Esophagus squamous epithelium (tissue), 5 donors: ENCODE results near the gene NUP210L. TPM values are rescaled to one million over a fixed set of nuclear protein-coding genes. Genes with fewer than 3 reads are reported as not detected.
A peak's percentile ranks its signal among the peaks of the same experiment; 100 is the strongest.

Experiments
- DNase-seq: peaks from one replicate; lab custom pipeline; 2025; lab: John Stamatoyannopoulos, UW
- H3K27ac ChIP-seq, 4 donors: fragments of 200-600 bp; sonication (generic); one replicate each; pipeline ENCODE4 v1.5.1; 2016 to 2019; ENCODE audit warnings: mild to moderate bottlenecking in 1 of 4
- H3K27me3 ChIP-seq, 4 donors: fragments of 200-600 bp; sonication (generic); 1 replicate in 3 of 4; 2 replicates in 1 of 4; pipeline versions ENCODE4 v1.5.1 to v1.6.0; 2017 to 2021; ENCODE audit warnings: antibody characterized with exemption in 1 of 4
- H3K36me3 ChIP-seq, 3 donors: fragments of 200-600 bp; sonication (generic); one replicate each; pipeline ENCODE4 v1.5.1; 2016 to 2019
- H3K4me1 ChIP-seq, 3 donors: fragments of 200-600 bp; sonication (generic); one replicate each; pipeline ENCODE4 v1.5.1; 2017 to 2019
- H3K4me3 ChIP-seq, 4 donors: fragments of 200-600 bp; sonication (generic); 1 replicate in 3 of 4; 2 replicates in 1 of 4; pipeline ENCODE4 v1.5.1; 2016 to 2019; ENCODE audit warnings: mild to moderate bottlenecking in 2 of 4, moderate library complexity in 1 of 4
- H3K9me3 ChIP-seq, 3 donors: fragments of 200-600 bp; sonication (generic); one replicate each; pipeline ENCODE4 v1.5.1; 2016 to 2019
- POLR2A ChIP-seq, 4 donors: fragments of 450-650 bp; IDR thresholded peaks; one replicate each; pipeline ENCODE4 v1.6.1; 2017; ENCODE audit warnings: antibody characterized with exemption in 4 of 4, mild to moderate bottlenecking in 4 of 4, moderate library complexity in 3 of 4
- WGBS, 2 donors: methylation state at CpG; one replicate each; pipeline ENCODE4 v1.1.5; 2018; 5-methylcytosine and 5-hydroxymethylcytosine counted together
- intact Hi-C: fragments of 100-400 bp; cut with DNase I; formaldehyde crosslinking; loops from one replicate; pipeline ENCODE4 v1.15.0; 2022
- total RNA-seq, 4 donors: library from RNA; depleted of rRNA; stranded (reverse); fragments of >200 nt; gene quantifications; one replicate each; pipeline ENCODE4 v1.1.0, GENCODE V29; 2016
- TF ChIP-seq, protein P1 (sequence below), 6 experiments: fragments of 450-650 bp in 4 of 6; fragments of 200-600 bp in 2 of 6; sonication (generic) in 2 of 6; IDR thresholded peaks; one replicate each; pipeline ENCODE4 v1.5.1; 2016 to 2019; ENCODE audit warnings: antibody characterized with exemption in 6 of 6, mild to moderate bottlenecking in 4 of 6, moderate library complexity in 4 of 6
- donor health status: DM: yes; HTN: yes; CAD: no.

NUP210L gene
- total RNA-seq, 4 donors from 2014 or later, result 0.09 to 0.19 TPM; not detected in 2

GRCh38 chr1:154183046-154183915 is 28.4 kb upstream of the NUP210L start:
- TF ChIP-seq, protein P1, sequence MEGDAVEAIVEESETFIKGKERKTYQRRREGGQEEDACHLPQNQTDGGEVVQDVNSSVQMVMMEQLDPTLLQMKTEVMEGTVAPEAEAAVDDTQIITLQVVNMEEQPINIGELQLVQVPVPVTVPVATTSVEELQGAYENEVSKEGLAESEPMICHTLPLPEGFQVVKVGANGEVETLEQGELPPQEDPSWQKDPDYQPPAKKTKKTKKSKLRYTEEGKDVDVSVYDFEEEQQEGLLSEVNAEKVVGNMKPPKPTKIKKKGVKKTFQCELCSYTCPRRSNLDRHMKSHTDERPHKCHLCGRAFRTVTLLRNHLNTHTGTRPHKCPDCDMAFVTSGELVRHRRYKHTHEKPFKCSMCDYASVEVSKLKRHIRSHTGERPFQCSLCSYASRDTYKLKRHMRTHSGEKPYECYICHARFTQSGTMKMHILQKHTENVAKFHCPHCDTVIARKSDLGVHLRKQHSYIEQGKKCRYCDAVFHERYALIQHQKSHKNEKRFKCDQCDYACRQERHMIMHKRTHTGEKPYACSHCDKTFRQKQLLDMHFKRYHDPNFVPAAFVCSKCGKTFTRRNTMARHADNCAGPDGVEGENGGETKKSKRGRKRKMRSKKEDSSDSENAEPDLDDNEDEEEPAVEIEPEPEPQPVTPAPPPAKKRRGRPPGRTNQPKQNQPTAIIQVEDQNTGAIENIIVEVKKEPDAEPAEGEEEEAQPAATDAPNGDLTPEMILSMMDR (IDR thresholded peaks at IDR 0.05), result peak in 4 of 6 experiments; percentile 27 to 40 (median 35)
- TF ChIP-seq POLR2A (IDR thresholded peaks at IDR 0.05), result peak in 3 of 4 donors; percentile 99 to 100 (median 99)
- Histone ChIP-seq H3K27ac (peak overlapping the region; percentile 94 to 99 (median 97)), H3K4me3 (peak overlapping the region; percentile 75 to 97 (median 85)), H3K36me3 (peaks cover 0 to 24% (median 0%) of the 10 kb centered on the region in 3 donors), H3K27me3 (no peaks in the 10 kb centered on the region), H3K4me1 (peaks cover 30 to 49% (median 39%) of the 10 kb centered on the region in 3 donors), H3K9me3 (no peaks in the 10 kb centered on the region)
- peak; percentile 82 for DNase-seq
- WGBS, 2 donors, result 8 to 23% methylated on average over 8 to 25 of the region's 41 CpGs
- intact Hi-C loops, result no loop called here

DNA sequence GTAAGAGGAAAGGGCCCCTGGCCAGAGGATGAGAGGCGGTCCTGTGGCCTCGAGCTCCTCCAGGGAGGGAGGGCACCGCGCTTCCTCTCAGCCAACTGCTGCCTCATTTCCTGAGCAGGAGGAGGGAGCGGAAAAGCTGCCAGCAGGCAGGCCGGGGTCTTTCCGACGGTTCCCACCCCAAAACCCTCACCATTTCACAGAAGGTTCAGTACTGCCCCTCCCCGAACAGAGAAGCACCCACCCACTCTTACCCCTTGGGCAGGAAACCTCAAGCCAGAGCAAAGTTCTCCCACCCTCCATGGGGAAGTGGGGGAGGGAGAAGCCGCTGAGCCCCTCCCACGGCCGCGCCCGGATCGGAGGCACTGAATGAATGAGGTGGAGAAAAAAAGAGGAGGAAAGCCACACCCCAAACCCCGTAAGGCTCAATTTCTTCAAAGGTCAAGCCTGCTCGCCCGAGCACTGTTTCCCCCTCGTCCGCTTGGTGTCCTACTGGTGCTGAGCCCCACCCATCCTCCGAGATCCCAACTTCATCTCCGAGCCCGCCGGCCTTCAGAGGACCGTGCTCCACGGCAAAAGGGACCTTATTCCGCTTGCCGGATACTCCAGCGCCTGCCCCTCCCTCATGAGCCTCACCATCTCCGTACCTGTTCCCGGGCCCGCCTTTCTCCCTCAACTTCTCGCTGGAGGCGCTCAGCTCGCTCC is 27.6 kb upstream of the NUP210L start:
- peaks cover 35 to 57% (median 47%) of the 10 kb centered on the region in 3 donors for H3K4me1 ChIP-seq
- intact Hi-C loops, result no loop called here
- TF ChIP-seq, protein P1 (IDR thresholded peaks at IDR 0.05), result peak in 1 of 6 experiments; percentile 7
- TF ChIP-seq POLR2A (IDR thresholded peaks at IDR 0.05), result peak in 2 of 4 donors; percentile 23 to 47
- no peaks in the 10 kb centered on the region for H3K27me3 ChIP-seq
- peak overlapping the region; percentile 75 to 97 (median 85) for H3K4me3 ChIP-seq
- DNase-seq, result peak; percentile 40
- H3K9me3 ChIP-seq, result no peaks in the 10 kb centered on the region
- 0 to 2% methylated on average over 13 to 24 of the region's 35 CpGs for WGBS, 2 donors
- peak overlapping the region; percentile 94 to 99 (median 97) for H3K27ac ChIP-seq
- peaks cover 0 to 24% (median 0%) of the 10 kb centered on the region in 3 donors for H3K36me3 ChIP-seq

DNA sequence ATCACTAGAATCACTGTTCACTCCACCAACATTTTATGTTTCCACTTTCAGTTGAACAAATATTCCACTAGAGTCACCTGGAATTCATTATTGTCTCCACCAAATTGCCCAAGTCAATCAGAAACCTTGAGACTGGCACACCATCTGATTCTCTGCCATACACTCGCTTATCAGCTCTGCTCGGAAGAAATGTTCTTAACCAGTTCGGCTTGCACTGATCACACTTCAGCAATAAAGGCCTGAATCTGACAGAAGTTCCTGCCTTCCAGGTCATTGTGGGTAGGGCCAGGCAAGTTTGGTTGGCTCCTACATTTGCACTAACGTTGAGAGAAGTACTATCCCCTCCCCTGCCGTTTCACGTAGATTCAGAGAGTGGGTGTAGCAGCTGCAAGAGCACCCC is 27.1 kb upstream of the NUP210L start:
- peak overlapping the region; percentile 75 to 97 (median 85) for H3K4me3 ChIP-seq
- WGBS, 2 donors, result 0 to 3% methylated on average over 3 to 5 of the region's 6 CpGs
- TF ChIP-seq, protein P1 (IDR thresholded peaks at IDR 0.05), result no peak
- TF ChIP-seq POLR2A (IDR thresholded peaks at IDR 0.05), result no peak
- H3K36me3 ChIP-seq, result peaks cover 0 to 24% (median 0%) of the 10 kb centered on the region in 3 donors
- no peak for DNase-seq
- intact Hi-C loops, result no loop called here
- H3K27me3 ChIP-seq, result no peaks in the 10 kb centered on the region
- H3K4me1 ChIP-seq, result peaks cover 35 to 62% (median 53%) of the 10 kb centered on the region in 3 donors
- H3K27ac ChIP-seq, result peak overlapping the region; percentile 94 to 99 (median 97)
- no peaks in the 10 kb centered on the region for H3K9me3 ChIP-seq

- Histone ChIP-seq H3K27me3 (no peaks in the 10 kb centered on the region), H3K36me3 (peaks cover 0 to 36% (median 2%) of the 10 kb centered on the region in 3 donors), H3K27ac (peak overlapping the region in 3 of 4 donors; percentile 4 to 99 (median 97)), H3K4me3 (no peak overlapping the region), H3K9me3 (no peaks in the 10 kb centered on the region), H3K4me1 (peaks cover 41 to 79% (median 66%) of the 10 kb centered on the region in 3 donors)
- no peak for TF ChIP-seq POLR2A (IDR thresholded peaks at IDR 0.05)
- no peak for DNase-seq
- intact Hi-C loops, result no loop called here
- 54 to 60% methylated on average over 3 of the region's 3 CpGs for WGBS, 2 donors
Measured at GRCh38 chr1:154179946-154180687, 25.2 kb upstream of the NUP210L start.
